ENCODE data around the gene SERPINC1.

- TF ChIP-seq EZH2phosphoT487 (IDR thresholded peaks at IDR 0.05; ENCODE audit: low read depth, severe bottlenecking, unreplicated experiment) (no peak), CTCF (IDR thresholded peaks at IDR 0.05; ENCODE audit: poor library complexity) (no peak)
These were observed 31.5 kb upstream of the SERPINC1 start for GRCh38 chr1:173948594-173948993.
